Stimulated activated CD4-positive, alpha-beta T cell treated with anti-CD3 and anti-CD28 coated beads, TNF-alpha, amount 100 ng/mL, for 24 hours (primary cell): ENCODE data around the gene TFPT.
A peak's percentile ranks its signal among the peaks of the same experiment; 100 is the strongest.

ENCODE experiments used
- DNase-seq, 3 experiments: peaks; one replicate each; pipeline ENCODE4 v3.0.0-alpha.2; 2020; ENCODE audit warnings: low read depth in 3 of 3

TFPT gene, protein sequence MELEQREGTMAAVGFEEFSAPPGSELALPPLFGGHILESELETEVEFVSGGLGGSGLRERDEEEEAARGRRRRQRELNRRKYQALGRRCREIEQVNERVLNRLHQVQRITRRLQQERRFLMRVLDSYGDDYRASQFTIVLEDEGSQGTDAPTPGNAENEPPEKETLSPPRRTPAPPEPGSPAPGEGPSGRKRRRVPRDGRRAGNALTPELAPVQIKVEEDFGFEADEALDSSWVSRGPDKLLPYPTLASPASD

DNA sequence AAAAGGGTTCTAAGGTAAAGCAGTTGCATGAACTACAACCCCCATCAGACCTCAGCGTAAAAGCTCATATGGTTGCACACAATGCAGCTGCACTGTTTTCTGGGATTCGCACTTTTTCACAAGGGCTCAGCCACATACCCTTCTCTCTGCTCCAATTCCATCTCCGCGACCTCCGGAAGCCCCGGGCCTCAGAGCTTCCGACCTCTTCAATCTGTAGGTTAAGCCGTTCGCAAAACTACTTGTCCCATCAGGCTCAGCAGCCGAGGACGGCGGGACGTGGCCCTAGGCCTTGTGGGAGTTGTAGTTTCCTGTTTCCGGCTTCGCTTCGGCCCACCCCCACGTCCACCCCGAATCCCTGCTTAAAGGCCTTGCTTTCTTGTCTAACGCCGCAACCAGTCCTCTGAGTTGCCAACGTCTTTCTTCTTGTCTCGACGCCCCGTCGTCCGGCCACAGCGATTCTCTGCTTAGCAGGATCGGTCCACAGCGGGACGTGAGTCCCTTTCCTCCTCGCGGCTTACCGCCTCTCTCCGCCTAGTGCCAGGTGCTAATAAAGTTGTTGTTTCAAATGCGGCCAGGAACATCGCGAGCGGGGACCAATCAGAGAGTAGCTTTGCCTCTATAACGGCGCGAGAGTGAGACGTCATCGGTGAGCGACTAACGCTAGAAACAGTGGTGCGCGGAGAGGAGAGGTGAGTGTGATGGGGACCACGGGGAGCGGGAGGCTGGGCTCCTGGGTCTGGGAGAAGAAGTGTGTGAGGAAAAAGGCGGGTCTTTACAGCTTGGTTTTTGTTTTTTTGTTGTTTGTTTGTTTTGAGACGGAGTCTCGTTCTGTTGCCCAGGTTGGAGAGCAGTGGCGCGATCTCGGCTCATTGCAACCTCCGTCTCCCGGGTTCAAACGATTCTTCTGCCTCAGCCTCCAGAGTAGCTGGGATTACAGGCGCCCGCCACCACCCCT lies at the start of gene TFPT, which contains the start of gene PRPF31:
Gene TFPT, minus strand, starts transcription at position 549 of the 955 bp plus-strand sequence. Its CDS starts 388 bp downstream, at position 161.
Gene PRPF31, plus strand, starts transcription at position 646 of the 955 bp plus-strand sequence. CDS start 2,525 bp downstream, outside the sequence.
- peak; percentile 94 to 99 (median 95) for DNase-seq

DNA sequence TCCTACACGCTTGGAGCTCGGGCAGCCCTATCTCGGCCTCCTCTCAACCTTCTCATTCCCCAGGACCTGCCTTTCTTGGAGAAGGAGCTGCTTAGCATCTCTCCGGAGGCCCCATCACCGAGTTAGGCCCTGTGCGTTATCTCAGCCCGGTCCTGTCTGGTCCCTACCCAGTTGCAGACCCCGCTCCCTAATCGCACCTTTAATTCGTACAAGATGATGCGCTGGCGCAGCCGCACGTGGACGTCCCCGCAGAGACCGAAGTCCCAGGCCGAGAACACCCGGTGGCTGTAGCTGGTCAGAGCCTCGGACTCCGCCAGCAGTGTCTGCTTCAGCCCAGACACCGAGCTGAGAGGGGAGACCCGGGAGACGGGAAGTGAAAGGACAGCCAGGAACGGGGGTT lies 49.8 kb upstream of the TFPT start:
- DNase-seq, result no peak

DNA sequence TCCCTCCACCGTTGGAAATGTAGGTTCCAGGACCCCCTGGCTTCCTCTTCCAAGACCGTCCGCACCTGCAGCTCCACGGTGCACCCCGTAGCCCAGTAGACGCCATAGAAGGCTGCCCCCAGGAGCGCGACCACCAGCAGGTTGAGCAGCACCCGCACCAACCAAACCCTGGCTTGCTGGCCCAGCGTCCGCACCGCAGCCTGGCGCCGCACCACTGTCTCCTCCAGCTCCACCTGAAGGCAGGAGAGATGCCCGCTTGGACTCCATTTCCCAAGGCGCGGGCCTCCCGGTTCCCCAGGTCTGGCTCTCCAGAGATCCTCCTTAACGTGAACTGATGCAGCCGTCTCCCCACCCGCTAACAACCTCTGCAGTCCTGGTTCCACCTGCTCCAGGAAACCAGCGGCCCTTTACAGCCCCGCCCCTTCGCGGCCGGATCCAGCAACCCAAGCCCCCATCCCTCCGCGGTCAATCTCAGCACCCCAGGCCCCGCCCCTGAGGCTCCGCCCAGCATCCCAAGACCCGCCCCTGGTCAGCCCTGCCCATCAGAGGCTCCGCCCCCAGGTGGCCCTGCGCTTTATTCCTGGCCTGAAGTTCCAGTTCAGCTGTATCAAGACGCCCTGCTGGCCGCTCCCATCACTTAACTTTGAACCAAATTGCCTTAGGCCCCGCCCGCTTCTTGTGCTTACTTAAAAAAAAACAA lies 49.1 kb upstream of the TFPT start:
- DNase-seq, result peak; percentile 15 to 67 (median 30)

DNA sequence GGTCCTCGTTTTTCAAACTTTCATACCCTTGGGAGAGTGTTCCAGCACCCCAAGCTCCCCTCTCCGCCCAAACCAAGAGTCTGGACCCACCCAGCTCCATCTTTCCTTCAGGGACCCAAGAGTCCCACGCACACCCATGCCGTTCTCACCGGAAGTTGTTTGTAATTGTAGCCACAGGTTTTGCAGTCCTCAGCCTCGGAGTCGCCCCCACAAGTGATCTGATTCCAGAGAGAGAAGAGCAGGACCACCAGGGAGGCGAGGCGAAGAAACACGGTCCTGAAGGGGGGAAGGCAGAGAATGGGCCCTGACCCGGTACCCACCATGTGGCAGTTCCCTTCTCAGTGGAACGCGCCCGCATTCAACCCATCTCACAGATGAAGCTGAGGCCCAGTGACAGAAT lies 47.4 kb upstream of the TFPT start:
- DNase-seq, result no peak

DNA sequence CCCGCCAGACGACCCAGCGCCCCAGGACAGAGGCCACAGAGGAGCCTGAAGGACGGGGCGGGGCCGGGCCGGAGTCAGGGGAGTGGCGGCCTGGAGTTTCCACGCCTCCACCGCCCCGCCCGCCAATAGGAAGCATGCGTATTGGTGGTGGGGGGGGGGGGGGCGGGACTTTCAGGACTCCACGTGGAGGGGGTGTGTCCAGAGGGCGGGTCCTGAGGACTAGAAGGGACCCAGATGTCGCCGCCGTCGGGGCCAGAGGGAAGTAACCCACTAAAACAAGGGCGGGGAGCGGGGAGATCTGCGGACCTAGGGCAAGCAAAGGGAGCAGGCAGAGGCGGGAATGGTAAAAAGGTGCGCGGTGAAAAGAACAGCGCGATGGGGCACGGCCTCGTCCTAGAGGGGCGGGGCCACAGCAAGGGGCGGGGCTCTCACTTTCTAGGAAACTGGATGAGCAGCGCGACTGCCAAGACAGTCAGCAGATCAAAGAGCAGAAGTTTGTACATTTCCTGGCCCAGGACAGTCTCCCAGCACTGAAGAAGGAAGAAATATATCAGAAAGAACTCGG lies 46.9 kb upstream of the TFPT start:
- peak; percentile 56 to 83 (median 64) for DNase-seq

DNA sequence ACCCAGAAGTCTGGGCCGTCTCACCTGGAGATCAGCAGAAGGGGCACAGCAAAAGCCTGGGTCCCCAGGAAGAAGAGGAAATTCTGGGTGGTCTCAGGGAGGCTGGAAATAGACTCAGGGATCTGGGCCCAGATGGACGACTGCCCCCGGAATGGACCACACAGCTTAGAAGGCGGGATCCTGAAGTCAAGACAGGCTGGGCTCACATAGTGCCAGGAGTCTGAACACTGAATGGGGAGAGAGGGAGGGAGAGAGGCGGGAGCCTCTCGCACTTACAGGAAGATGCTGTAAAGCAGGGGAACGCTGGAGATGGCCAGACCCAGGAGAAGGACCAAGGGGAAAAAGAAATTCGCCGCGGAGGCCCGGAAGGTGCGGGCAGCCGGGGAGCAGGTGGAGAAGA lies 45.4 kb upstream of the TFPT start:
- DNase-seq, result no peak

DNA sequence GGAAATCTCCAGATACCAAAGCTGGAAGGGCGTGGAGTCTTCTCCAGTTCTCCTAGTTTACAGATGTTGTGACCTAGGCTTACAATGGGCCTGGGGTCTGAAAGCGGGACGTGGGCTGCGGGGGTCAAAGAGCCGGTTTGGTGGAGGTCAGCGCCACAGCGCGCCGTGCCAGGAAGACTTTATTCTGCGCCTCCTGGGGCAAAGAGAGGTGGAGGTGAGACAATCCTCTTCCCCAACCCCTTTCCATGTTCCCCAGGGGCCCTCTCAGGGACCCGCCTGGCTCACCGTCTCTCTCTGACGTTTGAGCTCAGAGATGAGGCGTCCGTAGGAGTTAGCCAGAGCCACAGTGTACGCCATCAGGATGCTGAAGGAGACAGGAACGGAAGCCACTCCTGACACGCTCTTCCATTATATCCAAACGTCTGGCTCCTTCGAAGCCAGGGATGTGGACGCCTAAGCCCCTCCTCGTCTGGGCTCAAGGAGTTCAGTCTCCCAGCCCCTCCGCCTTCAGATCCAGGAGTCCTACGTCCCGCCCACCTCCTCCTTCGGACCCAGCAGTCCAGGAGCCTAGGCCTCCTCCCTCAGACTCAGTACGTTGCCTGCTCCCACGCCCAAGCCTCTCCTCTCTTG lies 44.8 kb upstream of the TFPT start:
- no peak for DNase-seq

DNA sequence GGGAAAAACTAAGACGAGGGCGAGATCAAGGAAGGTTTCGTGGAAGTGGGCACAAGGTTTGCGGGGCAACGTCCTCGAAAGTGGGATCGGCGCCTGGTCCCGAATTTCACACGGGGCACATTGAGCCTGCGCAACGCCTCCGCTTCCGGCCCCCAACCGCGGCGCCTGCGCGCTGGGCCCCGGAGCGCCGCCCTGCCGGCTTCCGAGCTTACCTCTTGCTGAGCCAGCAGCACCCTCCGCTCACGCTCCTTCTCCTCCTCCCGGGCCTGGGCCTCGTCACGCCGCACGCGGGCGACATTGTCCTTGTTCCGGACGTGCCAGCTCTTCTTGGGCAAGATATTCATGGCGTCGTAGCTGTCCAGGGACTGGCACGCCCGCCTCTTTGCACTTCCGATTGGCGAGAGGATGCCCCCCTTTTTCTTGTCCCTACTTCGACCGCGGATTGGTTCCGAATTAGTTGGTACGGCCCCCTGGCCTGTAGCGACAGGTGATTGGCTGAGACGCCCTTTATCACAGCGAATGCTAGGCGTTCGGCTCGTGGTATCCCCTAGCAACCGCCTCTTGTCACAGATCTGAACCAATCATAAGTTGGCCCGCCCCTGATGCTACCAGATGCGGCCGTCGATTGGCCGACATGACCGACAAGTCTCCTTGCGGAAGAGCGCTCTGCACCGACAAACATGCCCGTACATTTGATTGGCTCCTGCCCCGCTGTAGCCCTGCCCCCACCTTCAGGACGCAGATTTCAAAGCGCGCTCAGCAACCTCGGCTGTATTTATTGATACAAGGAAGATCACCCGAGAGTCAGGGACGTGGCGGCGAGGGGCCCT lies 44.1 kb upstream of the TFPT start, which contains the start of gene LENG1:
Gene LENG1, minus strand, starts transcription at position 370 of the 830 bp plus-strand sequence. Its CDS starts 26 bp downstream, at position 344.
- peak; percentile 95 to 99 (median 98) for DNase-seq

DNA sequence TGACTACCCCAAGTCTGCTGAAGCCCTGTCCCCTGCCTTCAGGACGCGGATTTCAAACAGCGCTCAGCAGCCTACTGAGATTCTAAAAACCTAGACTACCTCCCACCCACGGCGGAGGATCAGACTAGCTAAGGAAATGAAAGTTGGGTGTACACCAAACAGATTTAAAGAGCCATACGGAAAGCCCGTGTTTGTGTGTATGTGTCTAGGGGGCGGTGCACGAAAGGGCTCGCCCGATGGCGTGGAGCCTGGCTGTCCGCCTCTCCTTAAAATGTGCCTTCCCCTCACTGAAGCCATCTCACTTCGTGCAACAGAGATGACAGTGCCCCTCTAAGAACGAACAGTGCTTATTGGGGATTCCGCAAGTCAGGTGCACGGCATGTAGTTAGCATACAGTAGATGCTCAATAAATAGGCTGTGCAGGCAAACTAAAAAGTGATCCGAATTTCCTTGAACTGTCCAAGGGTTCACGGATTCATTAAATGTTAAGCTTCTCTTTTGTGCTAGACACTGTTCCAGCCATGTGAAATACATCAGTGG lies 43.4 kb upstream of the TFPT start:
- peak in 1 of 3 experiments; percentile 30 for DNase-seq

DNA sequence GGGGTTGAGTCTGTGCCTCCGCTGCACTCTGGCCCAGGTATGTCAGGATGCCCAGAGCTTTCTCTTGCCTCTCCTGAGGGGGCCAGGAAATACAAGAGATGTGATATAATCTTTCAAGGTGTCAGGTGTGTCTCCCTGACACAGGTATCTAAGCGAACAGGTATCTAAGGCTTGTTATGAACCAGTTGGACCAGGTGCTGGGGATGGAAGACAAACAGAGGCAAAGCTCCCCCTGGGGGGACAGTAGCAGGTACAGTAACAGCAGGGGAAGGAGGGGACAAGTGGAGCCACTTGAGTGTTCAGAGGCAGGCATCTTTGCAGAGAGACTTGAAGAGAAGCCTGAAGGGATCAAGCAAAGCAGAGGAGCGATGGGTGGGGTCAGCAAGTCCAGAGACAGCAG lies 41.5 kb upstream of the TFPT start:
- no peak for DNase-seq

DNA sequence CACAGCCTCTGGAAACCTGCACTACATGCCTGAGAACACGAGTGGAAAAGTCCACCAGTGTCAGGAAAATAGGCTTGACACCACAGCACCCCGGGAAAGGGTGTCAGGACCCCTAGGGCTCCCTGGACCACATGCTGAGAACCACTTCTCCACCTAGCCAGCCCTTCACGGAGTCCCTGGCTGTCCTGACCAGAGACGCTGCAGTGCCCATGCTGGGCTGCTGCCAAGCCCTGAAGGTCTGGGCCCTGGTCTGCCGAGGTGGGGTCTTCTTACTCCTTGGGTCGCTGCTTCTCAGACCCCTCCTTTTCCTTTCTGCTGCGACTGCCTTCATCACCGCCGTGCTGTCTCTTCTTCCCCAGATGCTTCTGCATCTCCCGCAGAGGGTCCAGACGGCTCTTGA lies 41.0 kb upstream of the TFPT start:
- no peak for DNase-seq

DNA sequence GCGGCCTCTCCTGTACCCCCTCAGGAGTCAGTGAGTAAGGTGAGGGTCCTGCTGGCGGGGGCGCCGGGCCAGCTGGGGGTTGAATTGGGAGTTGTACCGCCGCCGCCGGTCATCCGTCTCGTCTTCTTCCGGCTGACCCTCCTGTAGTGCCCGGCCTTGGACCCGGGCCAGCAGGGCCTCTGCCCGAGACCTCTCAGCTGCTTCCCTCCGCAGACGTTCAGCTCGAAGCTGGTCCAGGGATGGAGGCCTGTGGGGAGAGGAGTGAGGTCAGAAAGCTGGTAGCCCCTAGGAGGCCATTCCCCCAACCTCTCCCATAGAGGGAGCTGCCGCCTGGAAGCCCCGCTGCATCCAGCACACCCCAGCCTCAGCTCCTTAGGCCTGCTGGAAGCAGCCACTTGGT lies 40.2 kb upstream of the TFPT start:
- DNase-seq, result no peak

DNA sequence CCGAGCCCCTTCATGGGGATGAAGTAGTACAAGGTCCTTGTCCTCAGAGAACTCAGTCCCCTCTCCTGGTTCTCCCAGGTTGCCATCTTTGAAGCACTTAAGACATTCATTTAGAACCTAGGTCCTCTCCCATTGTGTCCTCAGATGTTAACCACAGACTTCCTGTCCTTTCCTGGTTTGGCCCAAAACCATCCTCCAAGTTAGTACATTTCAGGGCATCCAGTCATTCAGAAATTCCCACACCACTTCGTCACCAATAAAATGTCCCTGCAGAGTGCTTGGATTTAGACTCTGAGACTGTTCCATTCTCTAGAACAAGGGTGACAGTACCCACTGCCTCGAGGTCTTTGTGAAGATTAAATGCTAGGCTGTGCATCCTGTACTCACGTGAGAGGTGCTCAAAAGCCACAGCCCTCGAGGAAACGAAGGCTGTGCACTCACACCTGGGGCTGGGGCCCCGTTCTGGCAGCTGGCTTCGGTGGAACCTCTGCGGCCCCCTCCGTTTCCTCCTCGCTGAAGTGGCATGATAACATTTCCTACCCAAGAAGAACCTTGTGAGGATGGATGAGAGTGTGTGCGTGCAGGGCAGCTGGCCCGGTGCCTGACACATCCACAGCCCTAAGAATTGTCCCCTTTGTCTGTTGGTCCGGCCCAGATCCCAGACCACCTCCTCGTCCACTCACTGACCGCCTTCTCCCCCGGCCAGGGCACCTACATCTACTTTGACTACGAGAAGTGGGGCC lies 39.3 kb upstream of the TFPT start:
- DNase-seq, result no peak

DNA sequence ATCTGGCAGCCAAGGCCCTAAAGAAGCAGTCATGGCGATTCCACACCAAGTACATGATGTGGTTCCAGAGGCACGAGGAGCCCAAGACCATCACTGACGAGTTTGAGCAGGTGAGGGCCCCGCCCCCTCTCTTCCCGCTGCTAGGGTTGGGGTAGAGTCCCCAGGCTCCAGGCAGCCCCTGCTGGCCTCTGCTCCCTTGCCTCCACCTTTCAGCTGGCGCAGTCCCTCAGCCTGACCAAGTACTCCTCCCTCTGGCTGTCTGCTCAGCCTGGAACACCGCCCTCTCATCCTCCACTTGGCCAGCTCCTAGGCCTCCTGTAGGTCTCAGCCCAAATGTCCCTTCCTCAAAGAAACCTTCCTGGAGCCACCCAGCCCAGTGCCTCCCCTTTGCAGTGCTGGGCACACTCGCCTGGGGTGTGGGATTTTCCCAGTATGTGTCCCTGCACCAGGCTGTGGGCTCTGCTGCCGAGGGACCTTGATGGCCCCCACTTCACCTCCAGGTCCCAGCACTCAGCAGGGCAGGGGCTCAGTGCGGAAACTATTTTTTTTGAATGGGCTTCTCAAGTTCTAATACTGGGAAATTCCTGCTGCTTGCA lies 38.4 kb upstream of the TFPT start:
- DNase-seq, result no peak

DNA sequence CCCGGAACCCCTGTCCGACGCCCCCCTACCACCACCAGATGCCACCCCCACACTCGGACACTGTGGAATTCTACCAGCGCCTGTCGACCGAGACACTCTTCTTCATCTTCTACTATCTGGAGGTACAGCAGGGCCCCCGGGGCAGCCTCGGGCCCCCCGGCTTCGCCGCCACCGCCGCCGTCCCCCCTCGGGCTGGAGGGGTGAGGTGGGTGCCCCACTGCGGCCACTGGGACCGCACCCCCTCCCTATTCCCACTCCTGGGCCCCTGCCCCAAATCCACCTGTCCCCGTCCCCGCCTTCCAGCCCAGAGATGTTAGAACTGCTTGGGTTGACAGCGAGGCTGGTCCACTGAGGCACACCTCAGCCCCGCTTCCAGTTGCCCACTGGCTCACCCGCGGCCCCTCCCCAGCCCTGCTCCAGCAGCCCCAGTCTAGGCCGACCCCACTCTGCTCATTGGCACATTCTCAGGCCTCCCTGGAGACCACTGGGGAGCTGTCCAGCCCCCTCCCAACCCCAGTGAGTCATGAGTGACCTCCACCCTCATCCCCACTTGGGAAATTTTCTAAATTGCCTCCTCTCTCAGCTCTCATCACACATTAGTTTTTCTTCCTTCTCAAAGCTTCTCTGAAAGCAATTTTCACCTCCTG lies 37.5 kb upstream of the TFPT start:
- DNase-seq, result no peak

DNA sequence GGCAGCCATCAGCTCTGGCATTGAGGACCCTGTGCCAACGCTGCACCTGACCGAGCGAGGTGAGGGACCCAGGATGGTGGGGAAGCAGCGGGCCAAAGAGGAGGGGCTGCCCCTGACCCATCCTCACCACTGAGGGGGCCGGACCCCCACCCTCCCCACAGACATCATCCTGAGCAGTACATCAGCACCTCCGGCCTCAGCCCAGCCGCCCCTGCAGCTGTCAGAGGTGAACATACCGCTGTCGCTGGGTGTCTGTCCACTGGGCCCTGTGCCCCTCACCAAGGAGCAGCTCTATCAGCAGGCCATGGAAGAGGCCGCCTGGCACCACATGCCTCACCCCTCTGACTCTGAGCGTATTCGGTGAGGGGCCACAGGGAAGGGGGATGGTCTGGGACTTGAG lies 36.8 kb upstream of the TFPT start:
- DNase-seq, result no peak

DNA sequence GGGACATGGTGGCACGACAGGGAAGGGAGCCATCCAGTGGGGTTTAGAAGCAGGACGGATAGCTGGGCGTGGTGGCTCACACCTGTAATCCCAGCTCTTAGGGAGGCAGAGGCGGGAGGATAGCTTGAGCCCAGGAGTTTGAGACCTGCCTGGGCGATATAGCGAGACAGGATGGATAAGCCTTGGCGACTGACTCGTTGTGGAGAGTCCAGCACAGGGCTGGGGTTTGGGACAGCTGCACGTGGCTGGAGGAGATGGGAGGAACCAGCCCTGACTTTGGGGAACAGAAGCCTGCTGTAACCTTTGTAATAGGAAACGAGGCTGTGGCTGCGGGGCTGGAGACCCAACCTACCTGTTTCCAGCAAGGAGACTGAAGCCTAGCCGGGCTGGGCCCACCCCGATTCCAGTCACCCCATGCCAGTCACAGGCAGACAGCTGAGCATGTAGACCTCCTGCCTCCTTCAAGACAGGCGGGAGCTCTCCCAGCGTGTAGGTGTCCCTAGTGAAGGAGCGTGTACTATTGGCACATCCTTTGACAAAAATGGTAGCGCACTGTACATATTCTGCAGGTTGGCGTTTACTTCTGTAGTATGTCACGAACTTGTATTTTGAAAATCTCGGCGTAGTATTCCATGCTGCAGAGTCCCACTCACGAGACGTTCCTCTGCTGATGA lies 36.0 kb upstream of the TFPT start:
- no peak for DNase-seq
